Epithelial cell of proximal tubule (primary cell): ENCODE measurements around the gene MAML2. TPM values are rescaled to one million over a fixed set of nuclear protein-coding genes. Genes with fewer than 3 reads are reported as not detected.

Experiments
- DNase-seq: peaks from one replicate; pipeline ENCODE4 v3.0.0-alpha.2; 2011; ENCODE audit warnings: low read depth
- H3K4me3 ChIP-seq: 2 replicates; pipeline ENCODE4 v1.5.1; 2011; ENCODE audit warnings: low read depth, mild to moderate bottlenecking, low read length
- total RNA-seq: library from RNA; depleted of rRNA; stranded (reverse); fragments of >200 nt; gene quantifications from 2 replicates; pipeline ENCODE4 v1.2.3, GENCODE V29; 2015
- TF ChIP-seq, protein P1 (sequence below): conservative IDR thresholded peaks from 2 replicates; pipeline ENCODE4 v1.5.1; 2012; ENCODE audit warnings: low read depth, mild to moderate bottlenecking, low read length

Gene MAML2
- total RNA-seq, 1 donor from 2014 or later: 5.1 TPM

DNA sequence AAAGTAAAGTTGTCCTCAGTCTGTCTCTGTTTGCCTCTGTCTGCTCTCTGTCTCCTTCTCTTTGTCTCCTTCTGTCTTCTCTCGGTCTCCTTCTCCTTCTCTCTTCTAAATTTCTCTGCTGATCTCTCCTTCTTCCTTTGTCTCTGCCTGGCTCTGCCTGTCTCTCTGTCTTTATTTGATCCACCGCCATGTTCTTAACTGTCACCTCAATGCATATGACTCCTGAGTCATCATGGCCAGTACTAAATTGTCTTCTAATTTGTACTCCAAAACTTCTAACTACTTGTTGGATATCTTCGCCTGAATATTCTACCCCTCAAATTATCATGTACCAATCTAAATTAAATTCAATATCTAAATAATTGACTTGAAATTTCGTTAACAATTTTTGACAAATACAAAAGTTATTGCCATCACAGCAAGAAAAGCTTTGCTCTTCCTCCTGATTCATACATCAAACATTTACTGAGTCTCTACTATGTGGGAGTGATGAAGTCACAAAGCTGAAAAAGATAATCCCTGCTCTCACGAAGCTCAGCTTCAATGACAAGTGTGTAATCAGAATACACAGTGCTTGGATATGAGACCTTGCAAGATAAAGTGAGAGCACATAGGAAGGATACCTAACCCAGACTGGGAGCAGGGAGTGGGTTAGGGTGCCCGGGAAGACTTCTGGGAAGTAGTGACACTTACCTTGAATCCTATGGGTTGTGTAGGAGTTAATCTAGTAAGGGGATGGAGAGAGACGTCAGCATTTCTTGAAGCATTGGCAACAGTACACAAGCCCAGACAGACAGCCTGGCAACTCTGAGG lies 193.0 kb downstream of the MAML2 start:
- TF ChIP-seq, protein P1, sequence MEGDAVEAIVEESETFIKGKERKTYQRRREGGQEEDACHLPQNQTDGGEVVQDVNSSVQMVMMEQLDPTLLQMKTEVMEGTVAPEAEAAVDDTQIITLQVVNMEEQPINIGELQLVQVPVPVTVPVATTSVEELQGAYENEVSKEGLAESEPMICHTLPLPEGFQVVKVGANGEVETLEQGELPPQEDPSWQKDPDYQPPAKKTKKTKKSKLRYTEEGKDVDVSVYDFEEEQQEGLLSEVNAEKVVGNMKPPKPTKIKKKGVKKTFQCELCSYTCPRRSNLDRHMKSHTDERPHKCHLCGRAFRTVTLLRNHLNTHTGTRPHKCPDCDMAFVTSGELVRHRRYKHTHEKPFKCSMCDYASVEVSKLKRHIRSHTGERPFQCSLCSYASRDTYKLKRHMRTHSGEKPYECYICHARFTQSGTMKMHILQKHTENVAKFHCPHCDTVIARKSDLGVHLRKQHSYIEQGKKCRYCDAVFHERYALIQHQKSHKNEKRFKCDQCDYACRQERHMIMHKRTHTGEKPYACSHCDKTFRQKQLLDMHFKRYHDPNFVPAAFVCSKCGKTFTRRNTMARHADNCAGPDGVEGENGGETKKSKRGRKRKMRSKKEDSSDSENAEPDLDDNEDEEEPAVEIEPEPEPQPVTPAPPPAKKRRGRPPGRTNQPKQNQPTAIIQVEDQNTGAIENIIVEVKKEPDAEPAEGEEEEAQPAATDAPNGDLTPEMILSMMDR: no peak
- no peak for DNase-seq

DNA sequence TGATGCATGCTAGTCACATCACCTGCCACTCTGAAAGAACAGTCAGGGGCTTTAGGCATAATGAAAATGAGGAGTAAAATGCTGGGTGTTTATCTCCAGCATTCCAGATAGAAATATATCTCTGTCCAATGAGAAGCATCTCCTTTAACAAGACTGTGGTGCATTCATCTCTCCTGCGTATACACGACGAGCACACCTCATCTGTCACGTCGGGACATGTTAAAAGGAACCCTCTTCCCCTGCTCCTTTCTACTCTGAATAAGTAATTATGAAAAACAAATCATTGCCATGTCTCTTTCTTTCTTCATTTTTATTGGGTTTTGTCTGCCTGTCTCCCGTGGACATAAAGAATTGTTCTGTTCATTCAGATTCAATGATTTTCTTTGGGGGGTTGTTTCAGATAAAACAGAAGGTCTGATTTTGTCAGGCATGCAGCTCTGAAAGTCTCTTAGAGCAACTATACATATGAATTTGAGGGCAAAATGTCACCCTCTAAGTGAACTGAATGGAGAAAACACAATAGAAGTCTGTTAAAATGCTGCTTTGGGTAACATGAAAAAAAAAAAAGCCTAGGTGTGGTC lies 195.0 kb downstream of the MAML2 start:
- DNase-seq: no peak
- no peak overlapping the region for H3K4me3 ChIP-seq
- TF ChIP-seq, protein P1: no peak

More for the DNA sequence above, 193.0 kb downstream of the MAML2 start:
- H3K4me3 ChIP-seq: no peak overlapping the region

DNA sequence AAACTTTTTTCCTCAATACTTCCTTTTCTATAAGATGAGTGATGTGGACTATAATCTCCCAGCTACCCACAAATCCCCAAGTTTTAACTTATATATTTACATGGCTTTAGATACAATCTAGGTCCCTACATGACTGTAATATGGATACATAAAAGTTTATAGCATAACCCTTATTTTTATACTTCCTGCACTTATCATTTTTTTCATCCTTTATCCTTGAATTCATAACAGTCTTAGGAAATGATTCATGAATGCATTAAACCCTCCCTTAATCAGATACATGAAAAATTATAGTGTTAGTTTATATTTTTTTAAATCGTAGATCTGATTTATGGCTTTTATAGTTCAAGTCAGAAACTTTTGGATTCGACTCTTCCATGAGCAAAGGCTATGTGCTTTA lies 195.8 kb downstream of the MAML2 start:
- H3K4me3 ChIP-seq: no peak overlapping the region
- no peak for DNase-seq
- TF ChIP-seq, protein P1: no peak

DNA sequence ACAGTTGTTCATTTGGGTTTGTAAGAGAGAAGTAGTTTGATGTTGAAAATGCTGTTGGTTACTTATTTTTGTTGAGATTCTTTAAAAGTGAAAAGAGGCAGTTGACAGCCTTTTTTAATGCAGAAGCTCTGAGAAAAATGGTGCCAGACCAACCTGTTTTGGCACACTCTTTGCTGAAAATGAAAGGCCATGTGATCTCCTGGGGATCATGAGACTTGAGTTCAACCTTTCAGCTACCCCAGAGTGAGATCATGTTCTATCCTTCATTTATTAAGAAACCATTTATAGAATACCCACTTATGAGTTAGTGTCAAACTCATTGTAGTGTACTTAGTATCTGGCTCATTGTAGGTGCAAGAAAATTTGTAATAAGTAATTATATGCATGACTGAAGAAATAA lies 196.2 kb downstream of the MAML2 start:
- DNase-seq: no peak
- no peak overlapping the region for H3K4me3 ChIP-seq
- TF ChIP-seq, protein P1: no peak

DNA sequence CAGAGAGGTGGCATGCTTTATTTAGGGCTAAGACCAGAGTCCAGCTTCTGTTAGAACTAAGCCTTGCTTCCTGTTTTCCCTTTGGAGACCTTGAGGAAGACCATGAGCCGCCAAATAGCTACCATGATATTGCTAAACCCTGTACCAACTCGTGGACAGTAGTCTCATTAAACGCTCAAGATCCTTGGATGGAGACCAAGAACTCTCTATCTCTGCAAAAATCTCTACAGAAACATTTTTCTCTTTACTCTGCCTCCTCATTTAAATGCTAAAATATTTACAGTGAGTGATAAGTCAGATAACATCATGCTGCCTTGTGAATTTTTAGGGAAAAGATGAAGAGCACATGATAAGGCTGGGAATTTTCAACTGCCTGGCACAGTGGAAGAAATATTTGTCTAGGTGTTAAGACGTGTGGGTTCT lies 197.8 kb downstream of the MAML2 start:
- H3K4me3 ChIP-seq: no peak overlapping the region
- TF ChIP-seq, protein P1: no peak
- DNase-seq: no peak

DNA sequence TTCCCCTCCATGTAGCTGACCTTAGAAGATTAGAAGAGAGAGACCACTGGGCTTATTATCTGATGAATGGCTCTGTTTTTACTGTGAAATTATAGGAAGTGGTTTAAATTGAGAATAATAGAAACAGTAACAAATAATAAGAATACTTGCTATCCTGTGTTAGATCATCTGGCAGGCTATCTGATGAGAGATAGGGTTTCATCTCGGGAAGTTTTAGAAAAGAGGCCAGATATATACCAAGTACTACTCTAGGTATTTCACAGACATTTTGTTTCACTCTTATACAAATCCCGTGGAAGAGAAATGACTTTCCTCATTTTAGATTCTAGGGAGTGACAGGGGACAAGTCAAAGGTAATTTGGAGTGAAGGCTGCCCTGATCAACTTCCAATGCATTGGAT lies 198.4 kb downstream of the MAML2 start:
- TF ChIP-seq, protein P1: no peak
- no peak overlapping the region for H3K4me3 ChIP-seq

More for the DNA sequence above, 198.4 kb downstream of the MAML2 start:
- DNase-seq: no peak
